PC-3 (cell line): ENCODE measurements around the gene PRKACB.

Experiments used
- EZH2 ChIP-seq: fragments of 300-600 bp; sonication (generic); IDR thresholded peaks from one replicate; pipeline ENCODE4 v1.6.1; 2017; ENCODE audit warnings: antibody characterized with exemption, mild to moderate bottlenecking, low read length; ENCODE audit not compliant: unreplicated experiment
- TF ChIP-seq, protein P1 (sequence below): fragments of 300-600 bp; sonication (generic); conservative IDR thresholded peaks from 2 replicates; pipeline ENCODE4 v1.5.1; 2017; ENCODE audit warnings: antibody characterized with exemption, low read depth, mild to moderate bottlenecking, low read length

DNA sequence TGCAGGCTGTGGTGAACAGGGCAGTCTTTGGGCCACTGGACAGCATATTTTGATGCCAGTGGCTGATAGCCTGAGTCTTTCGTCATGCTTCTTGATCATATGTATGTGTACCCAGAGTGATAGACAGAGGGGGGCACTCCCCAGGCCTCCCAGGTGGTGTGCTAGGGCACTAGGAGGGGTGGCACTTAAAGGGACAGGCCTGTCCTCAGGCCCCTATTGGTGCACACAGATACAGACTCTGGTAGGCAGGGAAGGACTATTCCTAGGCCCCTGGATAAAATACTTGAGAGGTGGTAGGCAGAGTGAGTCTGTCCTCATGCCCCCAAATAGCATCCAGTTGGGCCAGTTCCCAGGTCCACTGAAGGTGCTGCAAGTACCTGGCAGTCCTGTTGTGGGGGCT lies 80.8 kb downstream of the PRKACB start:
- TF ChIP-seq, protein P1, sequence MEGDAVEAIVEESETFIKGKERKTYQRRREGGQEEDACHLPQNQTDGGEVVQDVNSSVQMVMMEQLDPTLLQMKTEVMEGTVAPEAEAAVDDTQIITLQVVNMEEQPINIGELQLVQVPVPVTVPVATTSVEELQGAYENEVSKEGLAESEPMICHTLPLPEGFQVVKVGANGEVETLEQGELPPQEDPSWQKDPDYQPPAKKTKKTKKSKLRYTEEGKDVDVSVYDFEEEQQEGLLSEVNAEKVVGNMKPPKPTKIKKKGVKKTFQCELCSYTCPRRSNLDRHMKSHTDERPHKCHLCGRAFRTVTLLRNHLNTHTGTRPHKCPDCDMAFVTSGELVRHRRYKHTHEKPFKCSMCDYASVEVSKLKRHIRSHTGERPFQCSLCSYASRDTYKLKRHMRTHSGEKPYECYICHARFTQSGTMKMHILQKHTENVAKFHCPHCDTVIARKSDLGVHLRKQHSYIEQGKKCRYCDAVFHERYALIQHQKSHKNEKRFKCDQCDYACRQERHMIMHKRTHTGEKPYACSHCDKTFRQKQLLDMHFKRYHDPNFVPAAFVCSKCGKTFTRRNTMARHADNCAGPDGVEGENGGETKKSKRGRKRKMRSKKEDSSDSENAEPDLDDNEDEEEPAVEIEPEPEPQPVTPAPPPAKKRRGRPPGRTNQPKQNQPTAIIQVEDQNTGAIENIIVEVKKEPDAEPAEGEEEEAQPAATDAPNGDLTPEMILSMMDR = no peak
- no peak for TF ChIP-seq EZH2
